OCI-LY1 (cell line): ENCODE results near the gene UBASH3B.

Experiments
- CTCF ChIP-seq: fragments of 200-600 bp; sonication (generic), shearing (Covaris generic); IDR thresholded peaks from 2 replicates; pipeline ENCODE4 v1.5.1; 2017; ENCODE audit warnings: mild to moderate bottlenecking, antibody characterized with exemption, low read length, moderate library complexity, mixed read lengths
- EZH2 ChIP-seq: fragments of 200-600 bp; sonication (generic), shearing (Covaris generic); IDR thresholded peaks from 2 replicates; pipeline ENCODE4 v1.8.0; 2017; ENCODE audit warnings: borderline replicate concordance, mixed run types, mild to moderate bottlenecking, antibody characterized with exemption, low read length, moderate library complexity, mixed read lengths

GRCh38 chr11:122851366-122851966 lies 195.9 kb downstream of the UBASH3B start:
- TF ChIP-seq CTCF (no peak), EZH2 (no peak)
